HCT116 (cell line): Measurements from ENCODE around the gene SPRN.

Experiments used
- CTCF ChIP-seq, 3 experiments: fragments of 200-600 bp in 1 of 3; sonication (generic) in 1 of 3; IDR thresholded peaks in 2 of 3; conservative IDR thresholded peaks in 1 of 3; 2 replicates each; pipeline ENCODE4 v1.5.1; 2012 to 2017; ENCODE audit warnings: low read depth in 2 of 3, low read length in 2 of 3, antibody characterized with exemption in 1 of 3, borderline replicate concordance in 1 of 3, control low read depth in 1 of 3, mild to moderate bottlenecking in 1 of 3, mixed read lengths in 1 of 3, mixed run types in 1 of 3, moderate library complexity in 1 of 3; ENCODE audit not compliant: insufficient read depth in 1 of 3
- ELF1 ChIP-seq: IDR thresholded peaks from 2 replicates; pipeline ENCODE4 v1.6.1; 2012; ENCODE audit warnings: low read depth, borderline replicate concordance
- EZH2 ChIP-seq: fragments of 200-600 bp; sonication (generic); IDR thresholded peaks from 2 replicates; pipeline ENCODE4 v1.6.1; 2017; ENCODE audit warnings: antibody characterized with exemption, mixed run types
- MAX ChIP-seq: IDR thresholded peaks from 2 replicates; pipeline ENCODE4 v1.6.1; 2012
- POLR2A ChIP-seq: IDR thresholded peaks from 2 replicates; pipeline ENCODE4 v1.7.0; 2011; ENCODE audit warnings: borderline replicate concordance; ENCODE audit not compliant: insufficient read depth, insufficient read length; ENCODE audit errors: extremely low read depth
- POLR2AphosphoS5 ChIP-seq: IDR thresholded peaks from 2 replicates; pipeline ENCODE4 v1.6.1; 2011; ENCODE audit warnings: mild to moderate bottlenecking, low read depth, low read length, moderate library complexity
- RAD21 ChIP-seq: IDR thresholded peaks from 2 replicates; pipeline ENCODE4 v1.6.1; 2012; ENCODE audit warnings: low read depth, mild to moderate bottlenecking
- REST ChIP-seq: IDR thresholded peaks from 2 replicates; pipeline ENCODE4 v1.6.1; 2012; ENCODE audit warnings: low read depth
- SP1 ChIP-seq: IDR thresholded peaks from 2 replicates; pipeline ENCODE4 v1.6.1; 2012; ENCODE audit warnings: low read depth
- TCF7L2 ChIP-seq: IDR thresholded peaks from 2 replicates; pipeline ENCODE4 v1.7.0; 2011; ENCODE audit warnings: borderline replicate concordance, inconsistent platforms; ENCODE audit not compliant: insufficient read depth, insufficient read length; ENCODE audit errors: extremely low read depth
- ZBTB33 ChIP-seq: IDR thresholded peaks from 2 replicates; pipeline ENCODE4 v1.6.1; 2011; ENCODE audit warnings: mild to moderate bottlenecking, low read length, moderate library complexity; ENCODE audit not compliant: insufficient replicate concordance; ENCODE audit errors: extremely low read depth
- ZFX ChIP-seq: fragments of 450-650 bp; IDR thresholded peaks from 2 replicates; pipeline ENCODE4 v1.6.1; 2017

GRCh38 chr10:133461841-133462240 lies 37.4 kb upstream of the SPRN start:
- no peak for TF ChIP-seq CTCF (IDR thresholded peaks at IDR 0.05 in 2 of 3, conservative IDR thresholded peaks at IDR 0.05 in 1 of 3; ENCODE audit: borderline replicate concordance in 1 of 3, insufficient read depth in 1 of 3, low read depth in 2 of 3, low read length in 2 of 3)
- no peak for TF ChIP-seq POLR2AphosphoS5
- TF ChIP-seq POLR2A = no peak
- no peak for TF ChIP-seq SP1
- TF ChIP-seq EZH2 = no peak
- no peak for TF ChIP-seq RAD21
- no peak for TF ChIP-seq MAX
- no peak for TF ChIP-seq ZFX
- TF ChIP-seq TCF7L2 = no peak
- TF ChIP-seq ELF1 = no peak
- TF ChIP-seq REST = no peak
- no peak for TF ChIP-seq ZBTB33
